Left renal pelvis (tissue), 4 donors: ENCODE results near the gene FKBP6. TPM values are rescaled to one million over a fixed set of nuclear protein-coding genes. Genes with fewer than 3 reads are reported as not detected.
"Not testable (repeated sequence)": the region's sequence is repeated elsewhere in the genome, so short reads cannot be mapped to it uniquely, and the experiment has no call there.

Experiments
- DNase-seq, 4 donors: peaks; one replicate each; pipeline ENCODE4 v3.0.0-alpha.2; 2013; ENCODE audit warnings: low read depth in 4 of 4, low spot score in 3 of 4
- polyA plus RNA-seq, 4 donors: library from polyadenylated mRNA; unstranded; fragments of 120-200 nt; gene quantifications; one replicate each; pipeline ENCODE4 v1.2.1, GENCODE V29; 2013; ENCODE audit not compliant: insufficient read length in 4 of 4

Gene FKBP6
- polyA plus RNA-seq, 4 donors: 0.16 to 0.61 (median 0.28) TPM

- DNase-seq: not testable (repeated sequence)
These were observed 4.4 kb upstream of the FKBP6 start for GRCh38 chr7:73323434-73324080.

GRCh38 chr7:73324081-73324845 lies 3.7 kb upstream of the FKBP6 start:
- peak in 1 of 4 donors; percentile 32 for DNase-seq

- not testable (repeated sequence) for DNase-seq
These were observed 2.5 kb upstream of the FKBP6 start for GRCh38 chr7:73325424-73325823.

GRCh38 chr7:73327449-73327848 lies 512 bp upstream of the FKBP6 start:
- not testable (repeated sequence) for DNase-seq

DNA sequence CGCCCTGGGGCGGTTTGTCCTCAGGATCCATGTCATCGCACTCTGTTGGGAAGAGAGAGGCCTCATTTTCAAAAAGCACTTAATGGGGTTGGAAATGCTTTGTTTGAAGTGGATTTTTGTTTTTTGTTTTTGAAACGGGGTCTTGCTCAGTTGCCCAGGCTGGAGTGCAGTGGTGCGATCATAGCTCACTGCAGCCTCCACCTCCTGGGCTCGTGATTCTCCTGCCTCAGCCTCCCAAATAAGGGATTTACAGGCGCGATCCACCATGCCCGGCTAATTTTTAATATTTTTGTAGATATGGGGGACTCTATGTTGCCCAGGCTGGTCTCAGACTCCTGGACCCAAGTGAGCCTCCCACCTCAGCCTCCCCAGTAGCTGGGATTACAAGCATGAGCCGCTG lies 735 bp downstream of the FKBP6 start:
- DNase-seq: no peak

DNA sequence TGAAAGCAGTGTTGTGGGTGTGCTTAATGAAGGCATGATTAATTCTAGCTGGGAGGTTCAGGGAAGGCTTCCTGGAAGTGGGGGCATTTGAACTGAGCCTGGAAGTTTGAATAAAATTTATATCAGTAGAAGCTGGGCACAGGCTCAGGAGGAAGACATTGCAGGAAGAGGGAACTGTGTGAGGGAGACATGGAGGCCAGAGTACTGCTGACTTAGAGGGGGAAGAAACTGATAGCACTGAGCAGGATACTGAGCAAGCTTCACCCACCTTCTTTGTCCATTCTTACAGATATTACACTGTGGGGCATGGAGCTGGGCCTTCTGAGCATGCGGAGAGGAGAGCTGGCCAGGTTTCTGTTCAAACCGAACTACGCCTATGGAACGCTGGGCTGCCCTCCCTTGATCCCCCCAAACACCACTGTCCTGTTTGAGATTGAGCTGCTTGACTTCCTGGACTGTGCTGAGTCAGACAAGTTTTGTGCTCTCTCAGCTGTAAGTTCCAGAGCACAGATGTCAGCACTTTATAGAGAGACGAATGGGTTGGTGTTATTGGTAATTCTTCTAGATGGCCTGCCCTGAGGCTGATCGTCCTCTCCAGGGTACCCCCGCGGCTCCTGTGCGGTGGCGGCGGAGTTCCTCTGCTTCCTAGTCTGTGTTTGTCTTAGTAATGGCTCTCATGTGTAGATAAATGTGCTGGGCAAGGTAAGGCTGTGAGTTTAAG lies 2.1 kb downstream of the FKBP6 start:
- DNase-seq: no peak

GRCh38 chr7:73330772-73331171 lies 2.8 kb downstream of the FKBP6 start:
- DNase-seq: no peak

- DNase-seq: no peak
These were observed 4.5 kb downstream of the FKBP6 start for GRCh38 chr7:73332447-73332846.

DNA sequence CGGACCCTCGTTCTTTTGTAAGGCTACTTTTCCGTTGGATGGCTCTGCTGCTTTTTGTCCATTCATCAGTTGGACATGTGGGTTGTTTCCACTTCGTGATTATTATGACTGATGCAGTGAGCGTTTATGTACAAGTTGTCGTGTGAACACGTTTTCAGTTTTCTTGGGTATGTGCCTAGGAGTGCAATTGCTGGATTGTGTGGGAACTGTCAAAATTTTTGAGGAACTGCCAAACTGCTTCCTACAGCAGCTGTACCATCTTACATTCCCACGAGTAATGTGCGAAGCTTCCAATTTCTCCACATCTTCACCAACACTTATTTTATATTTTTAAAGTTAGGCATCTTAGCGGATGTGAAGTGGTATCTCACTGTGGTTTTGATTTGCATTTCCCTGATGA lies 10.4 kb downstream of the FKBP6 start:
- no peak for DNase-seq

DNA sequence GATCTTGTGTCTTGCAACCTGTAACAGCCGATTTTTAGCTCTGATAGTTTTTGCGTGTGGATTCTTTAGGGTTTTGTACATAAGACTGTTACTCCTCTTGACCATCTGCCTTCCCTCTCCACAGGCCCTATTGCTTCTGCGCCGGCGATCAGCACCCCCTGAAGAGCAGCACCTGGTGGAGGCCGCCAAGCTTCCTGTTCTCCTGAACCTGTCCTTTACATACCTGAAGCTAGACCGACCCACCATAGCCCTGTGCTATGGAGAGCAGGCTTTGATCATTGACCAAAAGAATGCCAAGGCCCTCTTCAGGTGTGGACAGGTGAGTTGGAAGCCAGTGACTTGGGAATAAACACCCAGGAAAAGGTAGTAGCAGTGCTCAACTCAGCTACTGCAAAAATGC lies 12.6 kb downstream of the FKBP6 start:
- DNase-seq: no peak

DNA sequence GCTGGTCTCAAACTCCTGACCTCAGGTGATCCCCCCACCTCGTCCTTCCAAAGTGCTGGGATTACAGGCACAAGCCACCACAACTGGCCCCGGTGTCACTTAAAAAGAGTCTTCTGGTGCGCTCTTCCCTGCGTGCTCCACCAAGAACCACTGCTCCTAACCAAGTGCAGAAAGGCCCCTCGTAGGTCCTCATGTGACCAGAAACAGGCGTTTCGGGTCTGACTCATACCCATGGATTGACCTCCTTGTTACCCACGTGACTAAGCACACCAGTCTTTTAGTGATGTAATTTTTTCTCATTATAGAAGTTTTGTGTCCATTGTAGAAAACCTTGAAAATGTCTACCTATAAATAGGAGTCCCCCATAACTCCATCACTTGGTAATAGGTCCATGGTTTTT lies 13.9 kb downstream of the FKBP6 start:
- no peak for DNase-seq

- DNase-seq: peak in 2 of 4 donors; percentile 48 to 55
These were observed 14.7 kb downstream of the FKBP6 start for GRCh38 chr7:73342645-73343044.

GRCh38 chr7:73343671-73344380 lies 15.9 kb downstream of the FKBP6 start:
- DNase-seq: no peak

DNA sequence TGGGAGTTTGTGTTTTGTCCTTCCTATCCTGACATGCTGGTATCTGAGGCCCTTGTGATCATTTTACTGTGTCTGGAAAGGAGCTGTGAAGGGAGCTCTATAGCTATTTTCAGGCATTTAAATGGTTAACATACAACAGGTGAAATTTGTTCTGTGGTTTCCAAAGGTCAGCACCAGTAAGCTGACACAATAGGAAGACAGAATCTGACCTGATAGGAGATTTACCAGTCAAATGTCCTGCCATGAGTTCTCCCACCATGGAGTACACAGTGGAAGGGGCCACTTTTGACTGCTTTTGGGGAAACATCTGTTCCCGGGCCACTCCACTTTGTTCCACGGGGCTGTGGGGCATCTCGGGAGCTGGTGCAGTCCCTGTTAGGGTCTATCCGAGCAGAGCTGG lies 17.6 kb downstream of the FKBP6 start:
- DNase-seq: no peak

DNA sequence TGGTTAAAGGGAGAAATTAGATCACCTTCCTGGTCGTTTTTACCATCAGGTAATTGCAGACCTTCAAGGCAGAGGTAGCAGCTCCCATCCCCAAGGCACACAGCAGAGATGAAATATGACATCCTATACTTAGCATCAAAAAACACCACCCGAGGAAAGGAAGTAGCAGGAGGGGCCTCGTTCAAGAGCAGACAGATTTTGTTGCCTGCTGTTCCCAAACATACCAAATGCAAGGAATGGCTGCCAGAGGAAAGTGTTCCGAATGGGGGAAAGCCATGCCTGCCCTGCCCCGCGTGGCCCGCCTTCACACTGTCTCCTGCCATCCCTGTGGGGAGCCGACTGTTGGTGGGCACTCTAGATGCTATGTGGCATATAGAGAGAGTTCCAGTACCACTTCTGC lies 18.0 kb downstream of the FKBP6 start:
- no peak for DNase-seq

GRCh38 chr7:73349763-73350162 lies 21.8 kb downstream of the FKBP6 start:
- DNase-seq: no peak

DNA sequence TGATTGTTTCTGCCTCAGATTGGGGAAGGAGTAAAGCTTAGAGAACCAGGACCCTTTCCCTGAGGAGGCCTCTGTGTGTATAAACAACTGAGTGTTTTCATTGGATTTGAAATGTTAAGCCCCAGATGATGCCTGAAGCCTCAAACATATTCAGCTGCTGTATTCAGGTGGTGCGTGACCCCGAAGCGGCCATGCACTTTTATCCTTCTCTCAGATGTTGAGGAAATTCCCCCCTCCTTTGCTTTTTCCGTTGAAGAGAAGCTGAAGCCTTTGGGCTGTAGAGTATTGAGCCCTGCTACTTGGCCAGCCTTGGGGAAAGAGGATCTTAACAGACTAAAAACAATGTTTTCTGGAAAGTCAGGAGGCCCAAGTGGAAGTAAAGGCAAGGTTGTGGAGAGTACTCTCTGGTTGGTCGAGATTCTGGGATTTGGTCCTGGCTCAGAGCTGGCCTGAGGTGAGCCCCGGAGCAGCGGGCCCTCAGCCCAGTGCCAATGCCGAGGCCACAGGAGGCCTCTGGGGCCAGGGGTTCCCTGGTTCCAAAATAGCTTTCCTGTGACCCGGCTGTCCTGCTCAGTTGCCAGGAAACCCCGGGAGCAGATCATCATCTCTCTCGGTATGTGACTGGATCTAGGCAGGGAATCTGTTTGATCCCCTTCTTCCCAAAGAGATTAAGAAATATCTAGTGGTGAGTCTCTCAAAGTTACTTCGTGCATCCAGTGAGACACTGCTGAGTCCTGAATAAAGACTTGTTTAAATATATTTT lies 22.5 kb downstream of the FKBP6 start:
- DNase-seq: peak in 1 of 4 donors; percentile 17

GRCh38 chr7:73351447-73352167 lies 23.6 kb downstream of the FKBP6 start:
- no peak for DNase-seq

GRCh38 chr7:73352784-73353183 lies 24.8 kb downstream of the FKBP6 start:
- DNase-seq: no peak

GRCh38 chr7:73353243-73353642 lies 25.3 kb downstream of the FKBP6 start:
- no peak for DNase-seq
